GM12892 (cell line): ENCODE data around the gene TRAF4.
"Not testable (repeated sequence)": the region's sequence is repeated elsewhere in the genome, so short reads cannot be mapped to it uniquely, and the experiment has no call there.

Experiments
- DNase-seq: peaks from one replicate; pipeline ENCODE4 v3.0.0; 2011; ENCODE audit not compliant: insufficient read length
- FAIRE-seq: peaks from 2 replicates; lab custom pipeline; 2011; peaks lifted over from hg19 to GRCh38; lab: Jason Lieb, UNC
- POLR2A ChIP-seq: IDR thresholded peaks from 2 replicates; pipeline ENCODE4 v1.6.1; 2011; ENCODE audit warnings: low read depth, low read length, control low read depth
- POLR2AphosphoS5 ChIP-seq: IDR thresholded peaks from 2 replicates; pipeline ENCODE4 v1.6.1; 2011; ENCODE audit warnings: low read depth, low read length, control low read depth
- TAF1 ChIP-seq: IDR thresholded peaks from 2 replicates; pipeline ENCODE4 v1.6.1; 2011; ENCODE audit warnings: low read depth, mild to moderate bottlenecking, control low read depth, low read length, borderline replicate concordance

The TRAF4 gene

GRCh38 chr17:28760601-28761562 is 17.1 kb downstream of the TRAF4 start:
- FAIRE-seq (no peak), DNase-seq (no peak)
- TF ChIP-seq POLR2A (no peak), TAF1 (no peak), POLR2AphosphoS5 (no peak)

- FAIRE-seq = peak; percentile 90
- TF ChIP-seq TAF1 = no peak
- TF ChIP-seq POLR2AphosphoS5 = no peak
- no peak for TF ChIP-seq POLR2A
- DNase-seq = no peak
Measured at GRCh38 chr17:28763137-28763799, 19.5 kb downstream of the TRAF4 start.

DNA sequence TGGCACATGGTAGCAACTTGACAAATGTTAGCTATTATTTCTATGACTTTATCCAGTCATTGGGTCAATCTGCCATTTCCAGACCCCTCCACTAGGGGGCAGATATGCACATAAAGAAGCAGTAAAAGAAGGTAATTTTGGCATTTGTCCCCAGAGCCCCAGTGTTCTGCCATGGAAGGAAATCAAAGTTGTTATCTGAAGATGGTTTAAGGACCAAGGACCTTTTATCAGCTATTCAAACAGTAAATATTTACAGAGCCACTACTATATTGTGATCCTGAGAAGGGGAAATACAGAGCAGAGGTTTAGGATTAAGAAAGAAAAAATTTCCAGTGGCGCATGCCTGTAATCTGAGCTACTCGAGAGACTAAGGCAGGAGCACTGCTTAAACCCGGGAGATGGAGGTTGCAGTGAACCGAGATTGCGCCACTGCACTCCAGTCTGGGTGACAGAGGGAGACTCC is 20.0 kb downstream of the TRAF4 start:
- FAIRE-seq = peak; percentile 79
- TF ChIP-seq POLR2AphosphoS5 = no peak
- no peak for TF ChIP-seq POLR2A
- TF ChIP-seq TAF1 = no peak
- DNase-seq = no peak

GRCh38 chr17:28765038-28765437 is 21.2 kb downstream of the TRAF4 start:
- no peak for TF ChIP-seq POLR2A
- no peak for TF ChIP-seq TAF1
- no peak for TF ChIP-seq POLR2AphosphoS5
- DNase-seq = no peak
- FAIRE-seq = no peak

DNA sequence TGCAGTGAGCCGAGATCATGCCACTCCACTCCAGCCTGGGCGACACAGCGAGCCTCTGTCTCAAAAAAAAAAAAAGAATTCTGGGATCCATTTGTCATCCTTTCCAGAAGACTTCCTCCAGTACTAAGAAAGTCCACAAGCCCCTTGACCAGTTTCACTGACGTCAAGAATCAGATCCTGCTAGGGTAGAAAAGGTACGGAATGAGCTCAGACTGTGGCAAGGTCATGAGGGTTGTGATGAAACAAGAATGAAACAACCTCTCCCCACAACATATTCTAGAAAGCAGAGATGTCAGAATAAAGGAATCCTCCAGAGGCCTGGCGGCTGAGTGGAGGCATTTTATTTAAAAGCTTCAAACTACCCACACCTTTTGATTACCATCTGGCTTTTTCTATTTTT is 29.9 kb downstream of the TRAF4 start:
- TF ChIP-seq TAF1 = no peak
- no peak for TF ChIP-seq POLR2AphosphoS5
- TF ChIP-seq POLR2A = no peak
- DNase-seq (no peak), FAIRE-seq (no peak)

DNA sequence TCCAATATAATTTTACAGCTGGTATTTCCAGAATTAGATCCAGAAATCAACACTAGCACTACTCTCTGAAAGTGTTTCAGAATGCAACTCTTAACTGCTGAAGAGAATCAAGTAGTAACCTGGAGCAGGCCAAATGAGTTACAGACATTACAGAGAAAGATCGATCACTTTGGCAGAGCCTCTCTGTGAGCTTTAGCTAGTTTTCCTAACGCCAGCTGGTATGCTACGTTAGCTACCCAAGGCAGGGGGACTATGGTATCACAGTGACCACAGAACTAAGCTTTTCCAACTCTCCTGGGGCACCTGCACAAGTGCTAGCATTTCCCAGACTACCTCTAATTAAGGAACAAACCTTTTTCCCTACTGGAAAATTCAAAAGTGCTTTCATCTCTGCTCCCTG is 30.4 kb downstream of the TRAF4 start:
- DNase-seq = no peak
- FAIRE-seq = no peak
- no peak for TF ChIP-seq POLR2AphosphoS5
- no peak for TF ChIP-seq POLR2A
- TF ChIP-seq TAF1 = no peak

GRCh38 chr17:28777178-28777577 is 33.4 kb downstream of the TRAF4 start:
- FAIRE-seq (no peak), DNase-seq (no peak)
- no peak for TF ChIP-seq POLR2AphosphoS5
- no peak for TF ChIP-seq POLR2A
- no peak for TF ChIP-seq TAF1

GRCh38 chr17:28779601-28780000 is 35.8 kb downstream of the TRAF4 start:
- FAIRE-seq, DNase-seq: not testable (repeated sequence)

DNA sequence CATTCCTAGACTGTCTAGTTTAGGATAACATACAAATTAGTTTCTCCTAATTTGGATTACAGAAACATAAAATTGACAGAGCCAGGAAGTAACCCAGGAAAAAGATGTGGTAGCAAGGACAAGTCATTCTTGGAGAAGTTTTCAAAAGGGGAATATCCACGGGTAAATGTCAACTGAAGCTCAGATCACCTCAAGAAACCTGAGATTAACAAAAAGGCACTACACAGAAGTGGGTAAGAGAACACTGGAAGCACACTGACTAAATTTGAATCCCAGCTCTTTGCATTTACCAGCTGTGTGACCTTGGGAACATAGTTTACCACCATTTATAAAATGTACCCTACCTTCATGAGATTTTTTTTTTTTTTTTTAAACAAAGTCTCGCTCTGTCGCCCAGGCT is 39.4 kb downstream of the TRAF4 start:
- DNase-seq = no peak
- TF ChIP-seq POLR2A (no peak), POLR2AphosphoS5 (no peak), TAF1 (no peak)
- FAIRE-seq = no peak

- TF ChIP-seq POLR2A = no peak
- TF ChIP-seq POLR2AphosphoS5 = no peak
- no peak for TF ChIP-seq TAF1
- no peak for DNase-seq
- FAIRE-seq = no peak
Measured at GRCh38 chr17:28788100-28788499, 44.3 kb downstream of the TRAF4 start.

- no peak for FAIRE-seq
- DNase-seq = no peak
- no peak for TF ChIP-seq TAF1
- no peak for TF ChIP-seq POLR2AphosphoS5
- no peak for TF ChIP-seq POLR2A
Measured at GRCh38 chr17:28792877-28793661, 49.3 kb downstream of the TRAF4 start.

DNA sequence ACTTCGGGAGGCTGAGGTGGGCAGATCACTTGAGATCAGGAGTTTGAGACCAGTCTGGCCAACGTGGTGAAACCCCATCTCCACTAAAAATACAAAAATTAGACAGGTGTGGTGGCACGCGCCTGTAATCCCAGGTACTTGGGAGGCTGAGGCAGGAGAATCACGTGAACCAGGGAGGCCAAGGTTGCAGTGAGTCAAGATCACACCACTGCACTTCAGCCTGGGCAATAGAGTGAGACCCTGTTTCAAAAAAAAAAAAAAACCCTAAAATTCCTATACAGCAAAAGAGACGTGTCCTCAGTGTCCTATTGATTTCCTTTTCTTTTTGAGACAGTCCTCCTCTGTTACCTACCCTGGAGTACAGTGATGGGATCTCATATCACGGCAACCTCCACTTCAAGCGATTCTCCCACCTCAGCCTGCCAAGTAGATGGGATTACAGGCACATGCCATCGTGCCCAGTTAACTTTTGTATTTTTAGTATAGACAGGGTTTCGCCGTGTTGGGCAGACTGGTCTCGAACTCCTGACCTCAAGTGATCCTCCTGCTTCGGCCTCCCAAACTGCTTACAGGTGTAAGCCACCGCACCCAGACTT is 51.1 kb downstream of the TRAF4 start:
- not testable (repeated sequence) for FAIRE-seq, DNase-seq
